ENCODE data around the gene TEX264. TPM values are rescaled to one million over a fixed set of nuclear protein-coding genes. Genes with fewer than 3 reads are reported as not detected.

The TEX264 gene
- total RNA-seq, 4 donors from 2014 or later: 74.3 to 135 (median 122) TPM

- H3K4me1 ChIP-seq: no peaks in the 10 kb centered on the region
- 73 to 75% methylated on average over 8 of the region's 8 CpGs for WGBS, 2 donors
- no peak overlapping the region for H3K4me3 ChIP-seq (replicated peaks in 1 of 3)
- H3K9me3 ChIP-seq: no peaks in the 10 kb centered on the region
- TF ChIP-seq, protein P1, sequence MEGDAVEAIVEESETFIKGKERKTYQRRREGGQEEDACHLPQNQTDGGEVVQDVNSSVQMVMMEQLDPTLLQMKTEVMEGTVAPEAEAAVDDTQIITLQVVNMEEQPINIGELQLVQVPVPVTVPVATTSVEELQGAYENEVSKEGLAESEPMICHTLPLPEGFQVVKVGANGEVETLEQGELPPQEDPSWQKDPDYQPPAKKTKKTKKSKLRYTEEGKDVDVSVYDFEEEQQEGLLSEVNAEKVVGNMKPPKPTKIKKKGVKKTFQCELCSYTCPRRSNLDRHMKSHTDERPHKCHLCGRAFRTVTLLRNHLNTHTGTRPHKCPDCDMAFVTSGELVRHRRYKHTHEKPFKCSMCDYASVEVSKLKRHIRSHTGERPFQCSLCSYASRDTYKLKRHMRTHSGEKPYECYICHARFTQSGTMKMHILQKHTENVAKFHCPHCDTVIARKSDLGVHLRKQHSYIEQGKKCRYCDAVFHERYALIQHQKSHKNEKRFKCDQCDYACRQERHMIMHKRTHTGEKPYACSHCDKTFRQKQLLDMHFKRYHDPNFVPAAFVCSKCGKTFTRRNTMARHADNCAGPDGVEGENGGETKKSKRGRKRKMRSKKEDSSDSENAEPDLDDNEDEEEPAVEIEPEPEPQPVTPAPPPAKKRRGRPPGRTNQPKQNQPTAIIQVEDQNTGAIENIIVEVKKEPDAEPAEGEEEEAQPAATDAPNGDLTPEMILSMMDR (IDR thresholded peaks at IDR 0.05): no peak
- TF ChIP-seq POLR2A (IDR thresholded peaks at IDR 0.05): no peak
- DNase-seq: no peak
- intact Hi-C loops (cut with DNase I): no loop called here
- no peaks in the 10 kb centered on the region for H3K36me3 ChIP-seq
- no peak overlapping the region for H3K27ac ChIP-seq
- H3K27me3 ChIP-seq: no peaks in the 10 kb centered on the region
Observed at GRCh38 chr3:51721062-51721745, 50.2 kb downstream of the TEX264 start.

DNA sequence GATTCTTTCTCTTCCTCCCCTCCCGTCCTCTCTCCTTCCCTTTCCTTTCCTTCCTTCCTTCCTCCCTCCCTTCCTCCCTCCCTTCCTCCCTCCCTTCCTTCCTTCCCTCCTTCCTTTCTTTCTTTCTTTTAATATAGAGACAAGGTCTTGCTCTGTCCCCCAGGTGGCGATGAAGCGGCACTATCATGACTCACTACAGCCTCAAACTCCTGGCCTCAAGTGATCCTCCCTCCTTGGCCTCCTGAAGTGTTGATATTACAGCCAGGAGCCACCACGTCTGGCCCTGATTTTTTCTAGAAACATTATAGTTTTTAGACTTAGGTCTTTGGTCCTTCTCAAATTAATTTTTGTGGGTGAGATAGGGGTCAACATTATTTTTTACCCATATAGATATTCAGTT, 51.3 kb downstream of the TEX264 start:
- no peak overlapping the region for H3K27ac ChIP-seq
- TF ChIP-seq, protein P1 (IDR thresholded peaks at IDR 0.05): no peak
- no peak for TF ChIP-seq POLR2A (IDR thresholded peaks at IDR 0.05)
- no peak for DNase-seq
- no peaks in the 10 kb centered on the region for H3K9me3 ChIP-seq
- no peaks in the 10 kb centered on the region for H3K36me3 ChIP-seq
- H3K4me1 ChIP-seq: no peaks in the 10 kb centered on the region
- 68 to 80% methylated on average over 4 of the region's 4 CpGs for WGBS, 2 donors
- no peaks in the 10 kb centered on the region for H3K27me3 ChIP-seq
- H3K4me3 ChIP-seq (replicated peaks in 1 of 3): no peak overlapping the region
- intact Hi-C loops (cut with DNase I): no loop called here

- TF ChIP-seq, protein P1 (IDR thresholded peaks at IDR 0.05): no peak
- no peak for TF ChIP-seq POLR2A (IDR thresholded peaks at IDR 0.05)
- no peak for DNase-seq
- Histone ChIP-seq H3K9me3 (no peaks in the 10 kb centered on the region), H3K36me3 (no peaks in the 10 kb centered on the region), H3K4me3 (replicated peaks in 1 of 3) (no peak overlapping the region), H3K27me3 (no peaks in the 10 kb centered on the region), H3K4me1 (no peaks in the 10 kb centered on the region), H3K27ac (no peak overlapping the region)
- intact Hi-C loops (cut with DNase I): no loop called here
Observed at GRCh38 chr3:51727500-51727899, 56.4 kb downstream of the TEX264 start.

- no peak for DNase-seq
- TF ChIP-seq, protein P1 (IDR thresholded peaks at IDR 0.05): no peak
- no peak for TF ChIP-seq POLR2A (IDR thresholded peaks at IDR 0.05)
- no peak overlapping the region for H3K4me3 ChIP-seq (replicated peaks in 1 of 3)
- H3K4me1 ChIP-seq: no peaks in the 10 kb centered on the region
- H3K27ac ChIP-seq: no peak overlapping the region
- intact Hi-C loops (cut with DNase I): no loop called here
- H3K27me3 ChIP-seq: no peaks in the 10 kb centered on the region
- H3K36me3 ChIP-seq: no peaks in the 10 kb centered on the region
- H3K9me3 ChIP-seq: no peaks in the 10 kb centered on the region
Observed at GRCh38 chr3:51729042-51729633, 58.1 kb downstream of the TEX264 start.

GRCh38 chr3:51733859-51734571, 63.0 kb downstream of the TEX264 start:
- intact Hi-C loops (cut with DNase I): no loop called here
- Histone ChIP-seq H3K27me3 (no peaks in the 10 kb centered on the region), H3K4me1 (no peaks in the 10 kb centered on the region), H3K36me3 (no peaks in the 10 kb centered on the region), H3K9me3 (no peaks in the 10 kb centered on the region), H3K27ac (no peak overlapping the region), H3K4me3 (replicated peaks in 1 of 3) (no peak overlapping the region)
- TF ChIP-seq, protein P1 (IDR thresholded peaks at IDR 0.05): no peak
- TF ChIP-seq POLR2A (IDR thresholded peaks at IDR 0.05): no peak
- WGBS, 2 donors: 80 to 87% methylated on average over 4 of the region's 4 CpGs
- no peak for DNase-seq
